Measurements from ENCODE around the gene ANKRD9.

ANKRD9 gene

DNA sequence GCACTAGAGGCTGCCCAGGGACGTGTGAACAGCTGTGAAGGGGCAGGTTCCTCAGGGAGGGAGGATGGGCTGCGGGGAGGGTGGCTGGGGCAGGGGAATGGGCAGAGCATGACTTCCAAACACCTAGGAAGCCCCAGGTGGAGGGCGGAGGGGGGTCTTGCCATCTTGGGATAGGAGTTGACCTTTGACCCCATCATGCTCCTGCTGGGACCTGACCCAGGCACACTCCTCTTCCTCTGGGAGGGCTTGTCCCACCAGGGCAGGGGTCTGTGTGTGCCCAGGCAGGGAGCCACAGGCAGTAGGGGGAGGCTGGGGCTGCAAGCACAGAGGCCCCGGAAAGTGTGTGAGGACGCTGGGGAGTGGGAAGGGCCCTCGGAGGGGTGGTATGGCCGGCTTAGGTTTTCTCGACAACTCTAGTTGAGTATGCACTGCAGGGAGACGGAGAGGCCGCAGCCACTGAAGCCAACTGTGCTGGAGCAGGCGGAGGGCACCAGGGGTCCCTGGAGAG, 3.3 kb upstream of the ANKRD9 start:
- DNase-seq, result no peak

DNA sequence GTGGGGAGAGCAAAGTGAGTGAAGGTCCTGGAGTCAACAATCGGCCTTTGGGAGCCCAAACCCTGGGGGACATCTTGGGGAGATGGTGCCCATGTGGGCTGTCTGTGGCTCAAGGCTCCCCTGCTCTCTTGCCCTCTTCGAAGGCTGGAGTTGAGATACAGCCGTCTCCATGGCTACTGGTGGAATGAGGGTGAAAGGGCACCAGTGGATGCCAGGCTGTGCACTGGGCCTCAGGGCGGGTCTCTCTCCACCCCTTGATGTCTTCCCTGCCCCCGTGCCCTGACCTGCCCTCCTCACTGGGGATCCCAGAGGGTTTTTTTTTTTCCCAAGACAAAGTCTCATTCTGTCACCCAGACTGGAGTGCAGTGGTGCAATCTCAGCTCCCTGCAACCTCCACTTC, 2.0 kb upstream of the ANKRD9 start:
- no peak for DNase-seq

GRCh38 chr14:102510616-102511520, 1.3 kb upstream of the ANKRD9 start:
- DNase-seq, result no peak

GRCh38 chr14:102508774-102509745, 516 bp downstream of the ANKRD9 start:
- DNase-seq, result peak; percentile 37

DNA sequence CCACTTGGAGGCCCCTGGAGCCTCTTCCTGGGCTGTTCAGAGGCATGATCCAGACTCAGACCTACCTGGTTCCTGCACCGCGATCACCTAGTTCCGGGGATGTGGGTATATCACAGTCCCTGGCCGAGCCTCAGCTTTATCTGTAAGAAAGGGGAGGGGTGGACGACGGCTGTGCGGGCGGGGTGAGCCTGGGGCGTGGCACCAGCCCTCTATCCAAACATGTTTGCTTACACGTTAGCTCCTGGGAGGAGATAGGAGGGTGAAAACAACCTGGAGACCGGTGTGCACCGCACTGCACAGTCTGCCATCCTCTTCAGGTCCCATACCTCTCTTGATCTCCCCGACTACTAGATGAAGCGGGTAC, 1.2 kb downstream of the ANKRD9 start:
- no peak for DNase-seq

DNA sequence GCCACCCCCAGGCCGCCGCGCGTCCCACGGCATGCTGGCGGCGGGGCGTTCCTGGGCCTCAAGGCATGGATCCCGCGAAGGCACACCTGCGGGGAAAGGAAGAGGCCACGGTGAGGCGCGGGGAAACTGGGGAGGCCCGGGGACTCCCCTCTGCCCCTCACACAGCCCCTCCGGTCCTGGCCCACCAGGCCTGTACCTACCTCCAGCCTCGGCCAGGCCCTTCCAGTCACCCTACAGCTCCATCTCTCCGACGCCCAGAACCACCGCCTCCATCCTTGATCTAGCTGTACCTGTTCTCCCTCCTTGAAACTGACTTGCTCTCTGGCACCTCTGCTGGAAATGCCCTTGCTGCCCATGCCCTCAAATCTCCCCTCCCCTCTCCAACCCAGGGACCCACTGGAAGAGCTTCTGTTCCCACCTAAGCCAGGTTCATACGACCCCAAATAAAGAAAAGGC, 1.7 kb downstream of the ANKRD9 start:
- no peak for DNase-seq

DNA sequence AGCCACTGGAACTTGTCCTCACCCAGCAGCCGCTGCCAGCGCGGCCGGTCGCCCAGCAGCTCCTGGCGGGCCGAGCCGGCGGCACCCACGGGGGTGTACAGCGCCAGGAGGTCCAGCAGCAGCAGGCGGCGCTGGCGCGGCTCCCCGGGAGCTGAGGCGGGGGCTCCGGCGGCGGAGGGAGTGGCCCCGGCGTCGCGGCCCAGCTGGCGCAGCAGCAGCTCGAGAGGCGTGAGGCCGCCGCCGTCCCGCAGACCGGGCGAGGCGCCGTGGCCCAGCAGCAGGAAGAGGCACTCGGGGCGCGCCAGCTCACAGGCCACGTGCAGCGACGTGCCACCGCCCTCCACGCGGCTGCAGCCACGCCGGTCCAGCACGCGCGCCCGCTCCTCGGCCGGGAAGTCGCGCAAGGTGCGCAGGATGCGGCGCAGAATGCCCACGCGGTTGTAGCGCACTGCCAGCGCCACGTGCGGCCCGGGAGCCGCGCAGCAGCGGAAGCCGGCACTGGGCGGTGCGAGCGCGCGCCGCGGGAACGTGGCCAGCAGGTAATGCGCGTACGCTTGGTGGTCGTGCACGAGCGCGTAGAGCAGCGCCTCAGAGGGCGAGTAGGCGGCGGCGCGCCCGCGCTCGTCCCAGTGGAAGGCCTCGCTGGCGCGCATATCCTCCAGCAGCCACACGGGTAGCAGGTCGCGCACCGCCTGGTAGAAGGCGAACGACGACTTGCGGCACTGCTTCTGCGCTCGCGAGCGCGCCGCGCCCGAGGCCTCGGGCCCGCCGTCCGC, 2.3 kb downstream of the ANKRD9 start:
- no peak for DNase-seq

GRCh38 chr14:102506626-102506925, 3.0 kb downstream of the ANKRD9 start:
- no peak for DNase-seq

DNA sequence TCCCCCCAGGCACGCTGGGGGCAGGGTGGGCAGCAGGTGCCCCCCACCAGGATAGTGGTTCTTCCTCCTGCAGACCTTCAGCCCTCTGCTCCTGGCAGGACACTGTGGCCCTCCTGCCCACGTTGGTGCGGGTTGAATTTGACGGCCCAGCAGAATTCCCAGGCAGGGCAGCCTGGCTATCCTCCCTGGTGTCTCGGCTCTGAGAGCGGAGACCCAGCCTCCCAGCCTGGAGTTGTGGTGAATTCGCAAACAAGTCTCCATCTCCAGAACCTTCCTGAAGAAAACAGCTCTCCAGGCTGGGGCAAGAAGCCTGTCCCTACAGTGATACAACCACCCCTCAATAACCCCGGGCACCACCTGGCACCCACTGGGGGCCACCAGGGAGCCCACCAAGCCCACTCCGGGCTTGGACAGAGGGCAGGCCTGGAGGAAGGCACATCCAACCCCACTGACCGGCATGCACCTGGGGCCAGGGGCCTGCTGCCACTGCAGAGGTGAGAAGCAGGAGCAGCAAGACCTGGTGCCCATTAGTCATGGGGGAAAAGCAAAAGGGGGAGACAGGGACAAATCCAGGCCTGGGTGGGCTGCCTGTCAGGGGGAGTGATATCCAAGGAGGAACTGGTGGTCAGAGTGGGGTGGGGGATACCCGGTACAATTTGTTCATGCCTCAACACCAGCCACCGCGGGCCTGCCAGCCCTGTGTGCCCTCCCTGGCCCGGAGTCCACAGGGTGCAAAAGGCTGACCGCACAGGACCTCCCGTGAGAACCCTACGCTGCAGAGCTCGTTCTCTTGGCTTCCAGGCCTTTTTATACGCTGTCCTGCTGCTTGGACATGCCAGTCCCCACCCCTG, 3.6 kb downstream of the ANKRD9 start:
- no peak for DNase-seq

DNA sequence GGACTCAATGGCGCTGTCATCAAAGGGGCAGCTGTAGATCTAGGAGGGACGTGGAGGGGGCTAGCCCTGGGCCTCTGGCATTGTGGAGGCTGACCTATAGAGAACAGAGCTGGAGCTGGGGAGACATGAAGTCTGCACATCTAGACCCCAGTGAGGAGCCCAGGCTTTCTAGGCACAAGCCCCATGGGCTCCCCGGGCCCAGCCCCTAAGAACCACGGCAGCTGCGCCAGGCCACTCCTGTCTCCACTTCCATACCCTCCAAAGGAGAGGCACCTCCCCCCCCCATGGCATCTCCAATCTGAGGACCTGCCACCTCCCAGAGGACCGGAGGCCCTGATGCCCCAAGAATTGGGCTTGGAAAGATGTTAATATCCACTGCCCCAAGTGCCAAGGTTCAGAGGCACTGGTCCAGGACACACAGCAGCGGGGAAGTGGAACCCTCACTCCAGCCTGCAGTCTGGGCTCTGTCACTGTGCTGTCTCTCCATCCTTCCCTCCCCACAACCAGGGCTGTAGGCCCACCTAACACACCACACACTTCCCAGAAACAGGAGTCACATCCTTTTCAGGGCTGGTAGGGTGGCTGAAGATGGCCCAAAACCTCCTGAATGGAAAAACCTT, 4.5 kb downstream of the ANKRD9 start:
- no peak for DNase-seq

- no peak for DNase-seq
Measured at GRCh38 chr14:102504328-102504999, 5.1 kb downstream of the ANKRD9 start.

DNA sequence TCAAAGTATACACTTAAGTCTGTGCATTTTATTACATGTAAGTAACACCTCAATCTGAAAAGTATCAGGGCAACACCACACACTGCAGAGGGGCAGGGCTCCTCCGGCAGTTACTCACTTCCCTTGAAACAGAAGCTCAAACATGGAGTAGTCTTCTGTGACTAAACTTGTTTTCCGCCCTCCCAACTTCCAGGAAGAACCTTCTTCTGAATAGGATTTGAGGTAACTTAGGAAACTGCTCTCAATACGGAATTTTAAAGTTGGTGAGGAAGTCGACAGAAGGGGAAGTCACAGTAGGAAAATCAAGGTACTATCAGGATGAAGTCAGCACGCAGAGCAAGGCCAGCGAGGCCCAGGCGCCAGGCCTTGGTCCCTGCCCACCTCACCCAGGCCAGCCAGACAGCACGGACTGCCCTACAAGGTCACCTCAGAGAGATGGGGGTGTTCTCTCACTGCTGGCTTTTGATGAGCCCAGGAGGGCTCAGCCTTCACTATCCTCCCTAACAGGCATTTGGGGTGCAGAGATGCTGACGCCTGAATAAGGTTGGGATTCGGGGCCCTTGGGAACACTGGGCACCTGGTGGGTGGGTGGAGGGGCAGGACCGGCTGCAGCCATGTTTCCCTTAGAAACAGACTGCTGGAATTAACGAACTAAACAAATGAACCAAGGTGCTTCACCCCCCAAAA, 5.8 kb downstream of the ANKRD9 start:
- DNase-seq, result no peak

- DNase-seq, result no peak
Measured at GRCh38 chr14:102502571-102502970, 7.0 kb downstream of the ANKRD9 start.

GRCh38 chr14:102501751-102502315, 7.7 kb downstream of the ANKRD9 start:
- DNase-seq, result no peak

DNA sequence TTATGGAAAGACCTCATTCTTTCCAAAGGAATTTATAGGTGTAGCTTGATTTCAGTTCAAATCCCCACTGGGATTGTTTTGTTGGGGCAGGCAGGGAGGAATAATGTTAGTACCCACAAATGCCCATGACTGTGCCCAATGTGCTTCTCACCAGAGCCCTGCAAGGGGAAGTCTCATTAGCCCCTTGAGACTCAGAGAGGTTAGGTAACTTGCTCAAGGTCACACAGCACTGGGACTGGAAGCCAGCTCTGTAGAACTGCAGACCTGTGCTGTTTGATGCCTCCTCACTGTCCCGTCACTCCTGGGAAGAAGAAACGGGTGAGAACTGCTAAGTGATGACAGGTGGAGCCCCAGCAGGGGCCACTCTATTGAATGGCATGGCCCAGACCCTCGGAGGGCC, 8.9 kb downstream of the ANKRD9 start:
- DNase-seq, result no peak

GRCh38 chr14:102500158-102500662, 9.4 kb downstream of the ANKRD9 start:
- DNase-seq, result peak; percentile 35

DNA sequence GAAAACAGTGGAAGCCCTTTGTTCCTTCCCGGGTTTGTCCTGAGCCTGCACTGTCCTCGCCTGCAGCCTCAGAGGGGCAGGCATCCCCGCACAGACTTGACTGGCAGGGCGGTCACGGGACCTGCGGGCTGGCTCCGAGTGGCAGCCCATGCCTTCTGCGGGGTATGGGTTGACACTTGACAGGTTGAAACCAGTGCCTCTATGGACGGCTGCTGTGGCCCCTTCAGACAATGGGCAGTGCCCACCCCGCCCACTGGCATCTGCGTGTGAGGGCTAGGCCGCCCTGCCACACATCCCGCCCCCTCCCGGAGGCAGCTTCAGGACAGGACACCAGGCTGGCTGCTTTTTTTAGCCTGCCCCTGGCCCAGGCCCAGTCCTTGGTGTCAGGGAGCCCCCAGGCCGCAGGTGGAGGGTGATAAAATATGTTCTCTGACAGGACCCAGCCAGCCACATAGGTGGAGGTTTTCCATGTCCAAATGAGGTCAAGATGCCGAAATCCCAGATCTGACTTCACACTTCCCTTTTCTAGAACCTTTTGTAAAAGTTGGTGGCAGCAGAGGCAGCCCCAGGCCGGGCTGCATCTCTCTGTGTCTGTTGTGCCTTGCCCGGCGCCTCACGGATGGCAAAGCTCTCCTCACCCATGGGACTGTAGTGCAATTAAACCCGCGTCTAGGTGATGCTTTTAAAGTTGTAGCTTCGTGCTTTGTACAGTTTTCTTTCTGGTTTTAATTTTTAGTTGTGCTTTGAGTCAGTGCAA, 10.0 kb downstream of the ANKRD9 start:
- DNase-seq, result peak; percentile 43

- DNase-seq, result no peak
Measured at GRCh38 chr14:102498678-102499265, 10.8 kb downstream of the ANKRD9 start.
